GM12801 (cell line): ENCODE measurements around the gene CDADC1.

Source experiments
- TF ChIP-seq, protein P1 (sequence below): IDR thresholded peaks from one replicate; pipeline ENCODE4 v1.5.1; 2011; ENCODE audit warnings: control low read depth; ENCODE audit not compliant: insufficient read length; ENCODE audit errors: extremely low read depth

CDADC1 gene

DNA sequence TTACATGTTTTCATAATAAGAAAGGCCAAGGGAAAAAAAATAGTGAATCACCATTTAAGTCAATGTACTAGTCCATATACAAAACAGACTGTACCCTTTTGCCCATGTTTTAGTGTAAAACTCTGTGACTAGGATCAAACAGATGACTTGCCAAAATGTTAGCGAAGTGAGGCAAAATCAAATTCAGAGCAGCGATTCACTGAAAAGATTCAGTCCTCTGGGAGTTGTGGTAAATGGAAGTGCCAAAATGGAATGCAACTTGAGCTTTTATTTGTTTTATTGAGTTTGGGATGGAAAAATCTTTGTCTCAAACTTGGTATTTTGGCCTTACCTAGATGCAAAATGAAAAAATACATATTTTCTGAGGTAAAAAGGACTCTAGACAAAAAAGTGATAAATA, 9.1 kb downstream of the CDADC1 start:
- TF ChIP-seq, protein P1, sequence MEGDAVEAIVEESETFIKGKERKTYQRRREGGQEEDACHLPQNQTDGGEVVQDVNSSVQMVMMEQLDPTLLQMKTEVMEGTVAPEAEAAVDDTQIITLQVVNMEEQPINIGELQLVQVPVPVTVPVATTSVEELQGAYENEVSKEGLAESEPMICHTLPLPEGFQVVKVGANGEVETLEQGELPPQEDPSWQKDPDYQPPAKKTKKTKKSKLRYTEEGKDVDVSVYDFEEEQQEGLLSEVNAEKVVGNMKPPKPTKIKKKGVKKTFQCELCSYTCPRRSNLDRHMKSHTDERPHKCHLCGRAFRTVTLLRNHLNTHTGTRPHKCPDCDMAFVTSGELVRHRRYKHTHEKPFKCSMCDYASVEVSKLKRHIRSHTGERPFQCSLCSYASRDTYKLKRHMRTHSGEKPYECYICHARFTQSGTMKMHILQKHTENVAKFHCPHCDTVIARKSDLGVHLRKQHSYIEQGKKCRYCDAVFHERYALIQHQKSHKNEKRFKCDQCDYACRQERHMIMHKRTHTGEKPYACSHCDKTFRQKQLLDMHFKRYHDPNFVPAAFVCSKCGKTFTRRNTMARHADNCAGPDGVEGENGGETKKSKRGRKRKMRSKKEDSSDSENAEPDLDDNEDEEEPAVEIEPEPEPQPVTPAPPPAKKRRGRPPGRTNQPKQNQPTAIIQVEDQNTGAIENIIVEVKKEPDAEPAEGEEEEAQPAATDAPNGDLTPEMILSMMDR: no peak

DNA sequence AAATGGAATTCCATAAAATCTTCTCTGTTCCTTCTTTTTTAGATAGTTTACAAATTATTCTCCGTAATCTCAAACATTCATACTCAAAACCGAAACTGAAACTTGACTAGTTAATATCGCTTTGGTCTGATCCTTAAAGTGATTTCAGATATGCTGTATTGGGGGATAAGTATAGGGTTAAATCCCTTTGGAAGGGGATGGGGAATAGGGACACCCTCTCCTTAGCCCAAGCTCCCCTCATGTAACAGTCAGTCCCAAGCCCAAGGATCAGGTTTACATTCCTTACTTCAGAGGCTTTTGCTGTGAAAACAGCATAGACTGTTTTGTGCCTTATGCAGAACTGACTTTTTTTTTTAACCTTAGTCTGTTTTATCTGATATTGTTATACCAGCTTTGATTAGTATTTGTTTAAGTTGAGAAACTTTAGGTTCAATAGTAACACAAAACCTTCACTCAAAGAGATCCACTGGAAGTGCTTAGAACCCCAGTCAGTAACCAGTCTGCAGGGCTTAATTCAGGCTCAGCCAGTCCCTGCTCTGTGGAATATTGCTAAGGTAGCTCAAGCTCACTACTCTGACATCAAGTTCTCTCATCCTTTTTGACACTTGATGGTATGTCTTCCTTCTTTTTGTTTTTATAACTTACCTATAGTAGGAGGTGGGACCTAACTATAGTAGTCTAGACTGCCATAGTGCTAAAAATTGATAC, 10.5 kb downstream of the CDADC1 start:
- TF ChIP-seq, protein P1: no peak

DNA sequence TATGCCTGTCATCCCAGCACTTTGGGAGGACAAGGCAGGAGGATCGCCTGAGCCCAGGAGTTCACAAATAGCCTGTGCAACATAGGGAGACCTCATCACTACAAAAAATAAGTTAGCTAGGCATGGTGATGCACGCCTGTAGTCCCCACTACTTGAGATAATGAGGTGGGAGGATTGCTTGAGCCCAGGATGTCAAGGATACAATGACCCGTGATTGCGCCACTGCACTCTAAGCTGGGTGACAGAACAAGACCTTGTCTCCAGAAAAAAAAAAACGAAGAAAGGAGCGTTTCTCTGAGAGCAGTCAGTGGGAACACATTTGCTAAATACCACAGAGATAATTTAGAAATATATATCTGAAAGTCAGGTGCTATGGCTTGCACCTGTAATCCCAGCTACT, 11.9 kb downstream of the CDADC1 start:
- TF ChIP-seq, protein P1: no peak

DNA sequence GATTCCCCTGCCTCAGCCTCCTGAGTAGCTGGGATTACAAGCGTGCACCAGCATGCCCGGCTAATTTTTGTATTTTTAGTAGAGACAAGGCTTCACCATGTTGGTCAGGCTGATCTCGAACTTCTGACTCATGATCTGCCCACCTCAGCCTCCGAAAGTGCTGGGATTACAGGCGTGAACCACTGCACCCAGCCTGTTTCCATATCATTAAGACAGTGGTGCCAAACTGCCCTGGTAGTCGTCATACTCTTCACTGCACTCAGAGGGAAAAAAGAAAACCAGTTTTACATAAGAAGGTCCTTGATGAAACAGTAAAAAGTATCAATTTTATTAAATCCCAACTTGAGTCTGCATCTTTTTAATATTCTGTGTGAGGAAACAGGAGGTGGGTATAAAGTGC, 14.9 kb downstream of the CDADC1 start:
- TF ChIP-seq, protein P1: no peak

DNA sequence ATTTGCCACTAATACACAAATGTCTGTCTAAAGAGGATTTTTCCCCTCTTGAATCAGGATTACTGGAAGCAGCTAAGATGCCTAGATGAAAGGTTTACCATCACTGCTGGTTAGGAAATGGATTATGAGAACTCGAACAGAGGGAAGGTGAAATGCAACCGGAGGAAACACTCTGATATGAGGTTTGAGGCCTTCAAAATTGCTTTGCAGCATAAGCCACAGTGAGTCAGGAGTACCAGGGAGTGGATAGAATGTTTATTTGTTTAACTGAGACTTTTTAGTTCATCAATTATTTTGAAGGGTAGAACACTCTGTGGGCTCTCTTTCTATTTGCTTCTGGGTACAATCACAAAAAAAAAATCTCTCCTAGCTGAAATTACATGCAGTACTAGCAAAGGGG, 18.1 kb downstream of the CDADC1 start:
- TF ChIP-seq, protein P1: no peak

DNA sequence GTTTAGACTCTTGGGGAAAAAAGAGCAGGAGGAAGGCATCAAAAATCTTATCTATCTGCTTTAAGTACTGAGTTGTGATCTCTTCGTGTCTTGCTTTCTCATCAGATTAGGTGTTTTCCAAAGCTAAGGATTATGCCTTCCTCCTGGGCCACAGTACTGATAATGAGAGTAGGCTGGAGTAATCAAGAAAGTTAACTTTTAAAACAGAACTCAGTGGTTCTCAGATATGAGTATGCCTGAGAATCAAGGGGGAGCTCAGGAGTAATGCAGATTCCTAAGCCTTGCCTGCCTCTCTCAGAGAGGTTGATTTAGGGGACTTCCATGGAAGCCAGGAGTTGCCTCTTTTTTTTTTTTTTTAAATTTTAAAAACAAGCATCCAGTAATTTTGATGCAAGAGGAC, 23.5 kb downstream of the CDADC1 start:
- TF ChIP-seq, protein P1: no peak

DNA sequence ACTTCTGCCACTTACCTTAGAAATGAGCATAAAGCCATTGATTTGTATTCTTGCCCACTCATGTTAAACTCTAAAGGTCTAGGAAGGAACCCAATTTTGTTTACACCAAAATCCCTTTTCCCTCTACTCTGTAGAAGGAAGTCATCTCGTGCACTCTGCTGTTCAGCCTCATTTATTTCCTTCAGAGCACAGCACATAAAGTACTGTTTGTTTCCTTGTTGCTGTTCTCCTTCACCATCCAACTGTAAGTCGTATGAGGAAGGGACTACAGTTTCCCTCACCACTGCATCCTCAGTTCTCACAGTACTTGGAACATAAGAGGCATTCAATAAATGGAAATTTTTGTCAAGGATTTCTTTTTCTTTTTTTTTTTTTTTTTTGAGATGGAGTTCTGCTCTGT, 24.6 kb downstream of the CDADC1 start:
- TF ChIP-seq, protein P1: no peak
